Measurements from ENCODE around the gene MARS2. TPM values are rescaled to one million over a fixed set of nuclear protein-coding genes. Genes with fewer than 3 reads are reported as not detected.

Gene MARS2
- total and polyA plus RNA-seq, 4 donors: 0.74 to 3.7 (median 2.5) TPM

Other genes starting within 250 kb of the MARS2 start
- gene HSPD1, start 205.5 kb upstream of the MARS2 start, total RNA-seq: 100 to 1,000 TPM; 115 to 149 TPM
- gene HSPD1, start 205.5 kb upstream of the MARS2 start, polyA plus RNA-seq: 100 to 1,000 TPM in 1 of 2 donors, 10 to 100 TPM in 1; 74.4 to 113 TPM
- gene HSPE1, start 205.0 kb upstream of the MARS2 start, total RNA-seq: 10 to 100 TPM; 46.1 to 61.2 TPM
- gene HSPE1, start 205.0 kb upstream of the MARS2 start, polyA plus RNA-seq: 100 to 1,000 TPM in 1 of 2 donors, 10 to 100 TPM in 1; 48.5 to 113 TPM
- 10 to 100 TPM; 24.9 to 36.1 TPM for gene MOB4, start 189.3 kb upstream of the MARS2 start, total RNA-seq
- 10 to 100 TPM; 24.0 to 25.8 TPM for gene MOB4, start 189.3 kb upstream of the MARS2 start, polyA plus RNA-seq
- 10 to 100 TPM; 17.5 to 22.2 TPM for gene RFTN2, start 29.8 kb upstream of the MARS2 start, total RNA-seq
- 1 to 10 TPM; 8.0 to 8.8 TPM for gene RFTN2, start 29.8 kb upstream of the MARS2 start, polyA plus RNA-seq
- gene BOLL, start 80.0 kb downstream of the MARS2 start, total RNA-seq: not detected
- gene BOLL, start 80.0 kb downstream of the MARS2 start, polyA plus RNA-seq: not detected
- gene PLCL1, start 99.2 kb downstream of the MARS2 start, total RNA-seq: 10 to 100 TPM; 11.6 to 14.8 TPM
- 10 to 100 TPM in 1 of 2 donors, 1 to 10 TPM in 1; 5.1 to 15.7 TPM for gene PLCL1, start 99.2 kb downstream of the MARS2 start, polyA plus RNA-seq